Mucosa of descending colon (tissue), 3 donors: ENCODE measurements around the gene ARHGAP27. TPM values are rescaled to one million over a fixed set of nuclear protein-coding genes. Genes with fewer than 3 reads are reported as not detected.

Source experiments
- ATAC-seq: fragments of 200-7000 bp; cut with Tn5 transposase; one replicate; pipeline ENCODE4 v1.9.1; 2020; ENCODE audit warnings: mild to moderate bottlenecking, moderate library complexity
- DNase-seq, 3 donors: peaks; one replicate each; pipeline ENCODE4 v3.0.0-alpha.2; 2020
- H3K36me3 ChIP-seq: fragments of 200-600 bp; one replicate; pipeline ENCODE4 v1.8.0; 2021; ENCODE audit warnings: low read depth, mild to moderate bottlenecking
- H3K4me1 ChIP-seq: fragments of 200-600 bp; one replicate; pipeline ENCODE4 v1.8.0; 2021; ENCODE audit warnings: low read depth, mild to moderate bottlenecking
- H3K4me3 ChIP-seq: fragments of 200-600 bp; one replicate; pipeline ENCODE4 v1.8.0; 2021; ENCODE audit warnings: mild to moderate bottlenecking
- H3K9me3 ChIP-seq: fragments of 200-600 bp; one replicate; pipeline ENCODE4 v1.8.0; 2021; ENCODE audit warnings: mild to moderate bottlenecking
- CTCF ChIP-seq: fragments of 200-600 bp; IDR thresholded peaks from one replicate; pipeline ENCODE4 v1.8.0; 2022; ENCODE audit warnings: antibody characterized with exemption, mild to moderate bottlenecking
- intact Hi-C, 2 donors: fragments of 100-400 bp; cut with DNase I in 1 of 2; cut with micrococcal nuclease in 1 of 2; formaldehyde crosslinking; loops; one replicate each; pipeline versions ENCODE4 v1.11.0 to v1.11.1; 2022; cut with DNase I, micrococcal nuclease
- total RNA-seq, 3 donors: library from RNA; stranded (reverse); fragmentation: NEBNext Ultra II Directional in 2 of 3; extraction: Animal tissue kit (Norgen Biotek cat#: 25700) in 2 of 3; gene quantifications; one replicate each; pipeline versions ENCODE4 v1.2.1 to v1.2.4, GENCODE V29; 2021 to 2023
- donor health status: DM: no; HTN: no; CAD: no; lungs with moderate emphysema.
- donor health status: DM: no; HTN: no; CAD: no.
- donor health status: DM: no; HTN: yes; CAD: no.

ARHGAP27 gene
- total RNA-seq, 3 donors from 2014 or later = 88.7 to 199 (median 165) TPM

GRCh38 chr17:45405250-45406086, 27.2 kb downstream of the ARHGAP27 start:
- ATAC-seq (peak; percentile 73), DNase-seq (peak; percentile 91 to 94 (median 92))
- intact Hi-C loops = no loop called here
- Histone ChIP-seq H3K9me3 (no peaks in the 10 kb centered on the region), H3K36me3 (no peaks in the 10 kb centered on the region), H3K4me3 (no peak overlapping the region), H3K4me1 (peaks cover 55% of the 10 kb centered on the region)
- no peak for TF ChIP-seq CTCF

GRCh38 chr17:45404870-45405249, 27.8 kb downstream of the ARHGAP27 start:
- Histone ChIP-seq H3K36me3 (no peaks in the 10 kb centered on the region), H3K4me1 (peaks cover 49% of the 10 kb centered on the region)

GRCh38 chr17:45403906-45404490, 28.7 kb downstream of the ARHGAP27 start:
- H3K4me3 ChIP-seq = no peak overlapping the region
- ATAC-seq = no peak
- no peaks in the 10 kb centered on the region for H3K36me3 ChIP-seq
- no peaks in the 10 kb centered on the region for H3K9me3 ChIP-seq
- peaks cover 40% of the 10 kb centered on the region for H3K4me1 ChIP-seq
- DNase-seq = peak in 1 of 3 donors; percentile 35
- intact Hi-C loops = no loop called here
- no peak for TF ChIP-seq CTCF

More at GRCh38 chr17:45404870-45405249, 27.8 kb downstream of the ARHGAP27 start:
- no peak for TF ChIP-seq CTCF
- no peaks in the 10 kb centered on the region for H3K9me3 ChIP-seq
- no peak for ATAC-seq
- no peak for DNase-seq
- no peak overlapping the region for H3K4me3 ChIP-seq
- intact Hi-C loops = no loop called here

GRCh38 chr17:45402916-45403315, 29.8 kb downstream of the ARHGAP27 start:
- H3K4me3 ChIP-seq = no peak overlapping the region
- no peaks in the 10 kb centered on the region for H3K36me3 ChIP-seq
- TF ChIP-seq CTCF = no peak
- DNase-seq = peak in 1 of 3 donors; percentile 21
- no peaks in the 10 kb centered on the region for H3K9me3 ChIP-seq
- intact Hi-C loops = no loop called here
- H3K4me1 ChIP-seq = peaks cover 29% of the 10 kb centered on the region
- ATAC-seq = no peak

GRCh38 chr17:45398800-45399199, 33.9 kb downstream of the ARHGAP27 start:
- peaks cover 3% of the 10 kb centered on the region for H3K4me1 ChIP-seq
- DNase-seq = peak in 1 of 3 donors; percentile 11
- TF ChIP-seq CTCF = no peak
- H3K9me3 ChIP-seq = no peaks in the 10 kb centered on the region
- intact Hi-C loops = no loop called here
- ATAC-seq = no peak
- no peaks in the 10 kb centered on the region for H3K36me3 ChIP-seq
- no peak overlapping the region for H3K4me3 ChIP-seq
